H9 (cell line): ENCODE data around the gene KDM4F. TPM values are rescaled to one million over a fixed set of nuclear protein-coding genes. Genes with fewer than 3 reads are reported as not detected.

Source experiments
- DNase-seq: peaks from one replicate; pipeline ENCODE4 v3.0.0-alpha.2; 2017
- H2AFZ ChIP-seq: one replicate; pipeline ENCODE4 v1.6.1; 2013; ENCODE audit warnings: mild to moderate bottlenecking, low read length, control low read depth, moderate library complexity
- H2AK5ac ChIP-seq: 2 replicates; pipeline ENCODE4 v1.6.1; 2013; ENCODE audit warnings: low read length, control low read depth, mixed read lengths; ENCODE audit not compliant: insufficient read length
- H2BK120ac ChIP-seq: one replicate; pipeline ENCODE4 v1.6.1; 2013; ENCODE audit warnings: low read depth, mild to moderate bottlenecking, low read length, control low read depth, inconsistent platforms; ENCODE audit not compliant: poor library complexity, severe bottlenecking
- H2BK12ac ChIP-seq: 2 replicates; pipeline ENCODE4 v1.6.1; 2013; ENCODE audit warnings: low read length, control low read depth, mixed read lengths, low read depth; ENCODE audit not compliant: insufficient read length
- H2BK15ac ChIP-seq: 2 replicates; pipeline ENCODE4 v1.6.1; 2013; ENCODE audit warnings: low read depth, low read length, control low read depth
- H2BK20ac ChIP-seq: one replicate; pipeline ENCODE4 v1.6.1; 2013; ENCODE audit warnings: low read depth, mild to moderate bottlenecking, low read length, control low read depth, inconsistent platforms; ENCODE audit not compliant: poor library complexity, severe bottlenecking
- H2BK5ac ChIP-seq: 2 replicates; pipeline ENCODE4 v1.6.1; 2013; ENCODE audit warnings: low read length, control low read depth, mixed read lengths; ENCODE audit not compliant: insufficient read length
- H3K14ac ChIP-seq: 2 replicates; pipeline ENCODE4 v1.6.1; 2013; ENCODE audit warnings: low read length, control low read depth; ENCODE audit not compliant: insufficient read depth
- H3K18ac ChIP-seq: 2 replicates; pipeline ENCODE4 v1.6.1; 2013; ENCODE audit warnings: low read depth, mild to moderate bottlenecking, mixed read lengths, low read length, control low read depth; ENCODE audit not compliant: insufficient read length
- H3K23ac ChIP-seq: 2 replicates; pipeline ENCODE4 v1.6.1; 2013; ENCODE audit warnings: low read length, control low read depth, mixed read lengths, low read depth; ENCODE audit not compliant: insufficient read length
- H3K23me2 ChIP-seq: 2 replicates; pipeline ENCODE4 v1.6.1; 2013; ENCODE audit warnings: low read depth, mild to moderate bottlenecking, mixed read lengths, low read length, control low read depth; ENCODE audit not compliant: insufficient read length, poor library complexity, severe bottlenecking
- H3K27ac ChIP-seq: 2 replicates; pipeline ENCODE4 v1.5.1; 2013; ENCODE audit warnings: low read length, control low read depth, mixed read lengths, low read depth; ENCODE audit not compliant: insufficient read length
- H3K27me3 ChIP-seq: 2 replicates; pipeline ENCODE4 v1.6.1; 2013; ENCODE audit warnings: low read length, control low read depth, inconsistent platforms; ENCODE audit not compliant: insufficient read depth
- H3K4ac ChIP-seq: 2 replicates; pipeline ENCODE4 v1.6.1; 2013; ENCODE audit warnings: low read depth, mild to moderate bottlenecking, control low read depth, inconsistent platforms, low read length, moderate library complexity
- H3K4me1 ChIP-seq: 2 replicates; pipeline ENCODE4 v1.6.1; 2013; ENCODE audit warnings: low read length, control low read depth, inconsistent platforms; ENCODE audit not compliant: insufficient read depth
- H3K4me2 ChIP-seq: 2 replicates; pipeline ENCODE4 v1.6.1; 2013; ENCODE audit warnings: low read length, control low read depth, mixed read lengths; ENCODE audit not compliant: insufficient read length, insufficient read depth
- H3K56ac ChIP-seq: 2 replicates; pipeline ENCODE4 v1.6.1; 2013; ENCODE audit warnings: low read depth, mild to moderate bottlenecking, mixed read lengths, low read length, control low read depth; ENCODE audit not compliant: insufficient read length
- H3K79me1 ChIP-seq: 2 replicates; pipeline ENCODE4 v1.6.1; 2013; ENCODE audit warnings: low read depth, mild to moderate bottlenecking, moderate library complexity, low read length, control low read depth, inconsistent platforms; ENCODE audit not compliant: insufficient read depth, poor library complexity, severe bottlenecking
- H3K79me2 ChIP-seq: 2 replicates; pipeline ENCODE4 v1.6.1; 2013; ENCODE audit warnings: low read length, control low read depth, inconsistent platforms; ENCODE audit not compliant: insufficient read depth
- H3K9ac ChIP-seq: 2 replicates; pipeline ENCODE4 v1.6.1; 2013; ENCODE audit warnings: low read length, control low read depth, mixed read lengths; ENCODE audit not compliant: insufficient read length; ENCODE audit errors: extremely low read depth
- H3K9me3 ChIP-seq: one replicate; pipeline ENCODE4 v1.6.1; 2013; ENCODE audit warnings: low read depth, low read length, inconsistent platforms; ENCODE audit not compliant: control insufficient read depth
- H3T11ph ChIP-seq: one replicate; pipeline ENCODE4 v1.6.1; 2013; ENCODE audit warnings: mild to moderate bottlenecking, low read length, control low read depth, inconsistent platforms
- H4K20me1 ChIP-seq: one replicate; pipeline ENCODE4 v1.6.1; 2013; ENCODE audit not compliant: control insufficient read depth, insufficient read length, insufficient read depth
- H4K5ac ChIP-seq: 2 replicates; pipeline ENCODE4 v1.6.1; 2013; ENCODE audit warnings: low read depth, mild to moderate bottlenecking, mixed read lengths, low read length, control low read depth; ENCODE audit not compliant: insufficient read length
- H4K8ac ChIP-seq: replicated peaks from 2 replicates; pipeline ENCODE4 v1.6.1; 2013; ENCODE audit warnings: low read length, control low read depth, mixed read lengths, low read depth; ENCODE audit not compliant: insufficient read length
- H4K91ac ChIP-seq: 2 replicates; pipeline ENCODE4 v1.6.1; 2013; ENCODE audit warnings: low read depth, mild to moderate bottlenecking, moderate library complexity, mixed read lengths, low read length, control low read depth; ENCODE audit not compliant: insufficient read length
- H3K27ac Mint-ChIP-seq, 3 experiments: 2 replicates in 2 of 3; 3 replicates in 1 of 3; pipeline ENCODE4 v1.8.0; 2020 to 2021; ENCODE audit warnings: mixed read lengths in 3 of 3, mild to moderate bottlenecking in 1 of 3, moderate library complexity in 1 of 3
- H3K27me3 Mint-ChIP-seq: 2 replicates; pipeline ENCODE4 v1.8.0; 2021; ENCODE audit warnings: low read depth, mild to moderate bottlenecking, moderate library complexity, mixed read lengths
- H3K36me3 Mint-ChIP-seq, 3 experiments: 2 replicates in 2 of 3; 3 replicates in 1 of 3; pipeline ENCODE4 v1.8.0; 2020 to 2021; ENCODE audit warnings: low read depth in 3 of 3, mixed read lengths in 3 of 3; ENCODE audit not compliant: insufficient read depth in 1 of 3
- H3K4me1 Mint-ChIP-seq, 2 experiments: 2 replicates each; pipeline ENCODE4 v1.8.0; 2020; ENCODE audit warnings: mixed read lengths in 2 of 2
- H3K4me3 Mint-ChIP-seq, 2 experiments: 2 replicates in 1 of 2; 3 replicates in 1 of 2; pipeline ENCODE4 v1.8.0; 2020 to 2021; ENCODE audit warnings: mild to moderate bottlenecking in 2 of 2, mixed read lengths in 2 of 2, moderate library complexity in 1 of 2
- H3K9me3 Mint-ChIP-seq, 2 experiments: 2 replicates in 1 of 2; 3 replicates in 1 of 2; pipeline ENCODE4 v1.8.0; 2020; ENCODE audit warnings: mild to moderate bottlenecking in 2 of 2, mixed read lengths in 2 of 2, moderate library complexity in 1 of 2
- CTCF ChIP-seq: fragments of 200-600 bp; sonication (generic); conservative IDR thresholded peaks from 3 replicates; pipeline ENCODE4 v1.8.0; 2021; ENCODE audit warnings: antibody characterized with exemption, mild to moderate bottlenecking
- WGBS: extraction: QIAGEN DNeasy Blood & Tissue Kit; methylation state at CpG from one replicate; pipeline ENCODE4 v1.1.7; 2013; ENCODE audit warnings: missing lambda C conversion rate, low lambda C conversion rate, mixed read lengths; ENCODE audit not compliant: insufficient read length; ENCODE audit errors: extremely low coverage; 5-methylcytosine and 5-hydroxymethylcytosine counted together
- total RNA-seq: library from RNA; stranded (reverse); gene quantifications from 2 replicates; pipeline ENCODE4 v1.2.1, GENCODE V29; 2021

Gene KDM4F
- total RNA-seq, 1 experiment from 2014 or later = not detected

GRCh38 chr11:95014184-95014821, 34.9 kb upstream of the KDM4F start:
- Histone ChIP-seq H4K20me1 (no peaks in the 10 kb centered on the region), H2BK12ac (no peak overlapping the region), H3K27ac (no peak overlapping the region), H3K56ac (no peak overlapping the region), H4K5ac (no peak overlapping the region), H4K8ac (no peak overlapping the region), H4K91ac (no peak overlapping the region), H3K27me3 (no peaks in the 10 kb centered on the region), H3K4me2 (no peak overlapping the region), H3K9me3 (no peaks in the 10 kb centered on the region), H3K18ac (no peak overlapping the region), H3K79me1 (no peaks in the 10 kb centered on the region), H3K4ac (no peak overlapping the region), H2BK120ac (no peak overlapping the region), H3K23me2 (no peaks in the 10 kb centered on the region), H2BK5ac (no peak overlapping the region), H3T11ph (no peak overlapping the region), H3K23ac (no peak overlapping the region), H2BK20ac (no peak overlapping the region), H3K4me1 (no peaks in the 10 kb centered on the region), H3K9ac (no peak overlapping the region), H2AK5ac (no peak overlapping the region), H3K79me2 (no peaks in the 10 kb centered on the region), H3K14ac (no peak overlapping the region; the same call in 1 of the 2 replicates), H2AFZ (no peak overlapping the region), H2BK15ac (no peak overlapping the region)
- no CpG with 5 or more reads among the region's 12 CpGs for WGBS
- Mint-ChIP-seq H3K36me3 (no peaks in the 10 kb centered on the region), H3K27ac (no peak overlapping the region), H3K9me3 (no peaks in the 10 kb centered on the region), H3K27me3 (peaks cover 12% of the 10 kb centered on the region), H3K4me3 (no peak overlapping the region), H3K4me1 (no peaks in the 10 kb centered on the region)
- DNase-seq = no peak
- TF ChIP-seq CTCF = no peak
